Trophoblast cell (in vitro differentiated cells and primary cell): ENCODE data around the gene SERPINA4.

ENCODE experiments used
- DNase-seq, 2 donors: peaks; one replicate each; pipeline ENCODE4 v3.0.0-alpha.2; 2016
- H2AFZ ChIP-seq: 2 replicates; pipeline ENCODE4 v1.6.1; 2013; ENCODE audit warnings: low read length, moderate library complexity, mild to moderate bottlenecking; ENCODE audit not compliant: insufficient read depth, poor library complexity
- H2AK5ac ChIP-seq: 2 replicates; pipeline ENCODE4 v1.6.1; 2013; ENCODE audit warnings: mild to moderate bottlenecking, low read length
- H2BK120ac ChIP-seq: 2 replicates; pipeline ENCODE4 v1.6.1; 2013; ENCODE audit warnings: low read length, mild to moderate bottlenecking, moderate library complexity; ENCODE audit not compliant: insufficient read depth, poor library complexity
- H2BK12ac ChIP-seq: 2 replicates; pipeline ENCODE4 v1.6.1; 2013; ENCODE audit warnings: mild to moderate bottlenecking, low read length, moderate library complexity
- H2BK5ac ChIP-seq: 2 replicates; pipeline ENCODE4 v1.6.1; 2013; ENCODE audit warnings: low read length, low read depth, moderate library complexity, mild to moderate bottlenecking; ENCODE audit not compliant: poor library complexity
- H3K14ac ChIP-seq: 2 replicates; pipeline ENCODE4 v1.6.1; 2013; ENCODE audit warnings: mild to moderate bottlenecking, low read length
- H3K18ac ChIP-seq: 2 replicates; pipeline ENCODE4 v1.6.1; 2013; ENCODE audit warnings: mild to moderate bottlenecking, low read length
- H3K23ac ChIP-seq: 2 replicates; pipeline ENCODE4 v1.6.1; 2013; ENCODE audit warnings: low read length
- H3K27ac ChIP-seq: 2 replicates; pipeline ENCODE4 v1.5.1; 2013; ENCODE audit warnings: low read depth, mild to moderate bottlenecking, inconsistent platforms, low read length, moderate library complexity
- H3K27me3 ChIP-seq: 2 replicates; pipeline ENCODE4 v1.6.1; 2013; ENCODE audit warnings: inconsistent platforms, mild to moderate bottlenecking, low read length, moderate library complexity; ENCODE audit not compliant: insufficient read depth
- H3K36me3 ChIP-seq, 2 experiments: 1 replicate in 1 of 2; 2 replicates in 1 of 2; pipeline ENCODE4 v1.6.1; 2013; ENCODE audit warnings: low read length in 2 of 2, mild to moderate bottlenecking in 2 of 2, moderate library complexity in 1 of 2; ENCODE audit not compliant: insufficient read depth in 2 of 2, control insufficient read depth in 1 of 2
- H3K4ac ChIP-seq: 2 replicates; pipeline ENCODE4 v1.6.1; 2013; ENCODE audit warnings: low read depth, mild to moderate bottlenecking, low read length, moderate library complexity
- H3K4me1 ChIP-seq, 2 experiments: 1 replicate in 1 of 2; 2 replicates in 1 of 2; pipeline ENCODE4 v1.6.1; 2013; ENCODE audit warnings: low read length in 2 of 2, mild to moderate bottlenecking in 2 of 2, moderate library complexity in 1 of 2; ENCODE audit not compliant: insufficient read depth in 2 of 2, control insufficient read depth in 1 of 2
- H3K4me2 ChIP-seq: 2 replicates; pipeline ENCODE4 v1.6.1; 2013; ENCODE audit warnings: inconsistent platforms, mild to moderate bottlenecking, low read length, moderate library complexity
- H3K4me3 ChIP-seq: 2 replicates; pipeline ENCODE4 v1.5.1; 2013; ENCODE audit warnings: mild to moderate bottlenecking, low read depth, low read length, inconsistent platforms
- H3K79me1 ChIP-seq: one replicate; pipeline ENCODE4 v1.6.1; 2013; ENCODE audit warnings: low read length
- H3K79me2 ChIP-seq: 2 replicates; pipeline ENCODE4 v1.6.1; 2013; ENCODE audit warnings: low read length, mild to moderate bottlenecking; ENCODE audit not compliant: control insufficient read depth, insufficient read depth, poor library complexity
- H3K9ac ChIP-seq: 2 replicates; pipeline ENCODE4 v1.6.1; 2013; ENCODE audit warnings: mild to moderate bottlenecking, low read length
- H3K9me3 ChIP-seq: 2 replicates; pipeline ENCODE4 v1.6.1; 2013; ENCODE audit warnings: low read depth, mild to moderate bottlenecking, control low read depth, inconsistent platforms, low read length; ENCODE audit not compliant: insufficient read depth
- H4K12ac ChIP-seq: 2 replicates; pipeline ENCODE4 v1.6.1; 2013; ENCODE audit warnings: low read depth, mild to moderate bottlenecking, low read length, moderate library complexity
- H4K8ac ChIP-seq: 2 replicates; pipeline ENCODE4 v1.6.1; 2013; ENCODE audit warnings: low read depth, mild to moderate bottlenecking, low read length, moderate library complexity
- H4K91ac ChIP-seq: one replicate; pipeline ENCODE4 v1.6.1; 2013; ENCODE audit warnings: low read depth, mild to moderate bottlenecking, low read length, moderate library complexity
- WGBS: extraction: QIAGEN DNeasy Blood & Tissue Kit; methylation state at CpG from one replicate; pipeline ENCODE4 v1.1.7; 2013; ENCODE audit warnings: missing lambda C conversion rate; ENCODE audit not compliant: insufficient read length, insufficient coverage; ENCODE audit errors: extremely low coverage; 5-methylcytosine and 5-hydroxymethylcytosine counted together

Gene SERPINA4

DNA sequence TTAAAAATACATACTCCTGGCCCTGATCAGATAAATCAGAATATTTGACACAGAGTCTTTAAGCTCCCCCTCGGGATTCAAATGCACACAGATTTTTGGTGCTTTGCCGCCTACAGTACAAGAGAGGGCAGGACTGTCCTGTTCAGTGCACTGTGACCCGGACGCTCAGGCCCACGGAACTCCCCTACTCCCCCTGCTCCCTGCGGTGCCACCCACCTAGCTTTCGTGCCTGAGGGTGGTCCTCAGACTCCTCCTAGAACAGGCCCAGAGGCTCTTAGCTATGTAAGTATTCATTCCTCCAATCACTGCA lies 37.2 kb downstream of the SERPINA4 start:
- H3K18ac ChIP-seq: no peak overlapping the region
- no peak overlapping the region for H2BK5ac ChIP-seq
- H2BK12ac ChIP-seq: no peak overlapping the region
- no peak overlapping the region for H3K23ac ChIP-seq
- H3K79me1 ChIP-seq: peaks cover 2% of the 10 kb centered on the region
- H3K9me3 ChIP-seq: peaks cover 5% of the 10 kb centered on the region
- peaks cover 14 to 25% of the 10 kb centered on the region in 2 experiments for H3K4me1 ChIP-seq
- no peak for DNase-seq
- H3K27ac ChIP-seq: no peak overlapping the region
- H3K14ac ChIP-seq: no peak overlapping the region
- no peaks in the 10 kb centered on the region for H3K36me3 ChIP-seq
- no peak overlapping the region for H3K4me2 ChIP-seq
- WGBS: no CpG with 5 or more reads among the region's 7 CpGs
- no peaks in the 10 kb centered on the region for H3K79me2 ChIP-seq
- no peak overlapping the region for H3K4me3 ChIP-seq
- H4K8ac ChIP-seq: no peak overlapping the region
- H2BK120ac ChIP-seq: no peak overlapping the region
- H4K91ac ChIP-seq: no peak overlapping the region
- H3K27me3 ChIP-seq: no peaks in the 10 kb centered on the region
- H2AFZ ChIP-seq: no peak overlapping the region
- H3K9ac ChIP-seq: no peak overlapping the region
- no peak overlapping the region for H4K12ac ChIP-seq
- H2AK5ac ChIP-seq: no peak overlapping the region
- H3K4ac ChIP-seq: no peak overlapping the region

DNA sequence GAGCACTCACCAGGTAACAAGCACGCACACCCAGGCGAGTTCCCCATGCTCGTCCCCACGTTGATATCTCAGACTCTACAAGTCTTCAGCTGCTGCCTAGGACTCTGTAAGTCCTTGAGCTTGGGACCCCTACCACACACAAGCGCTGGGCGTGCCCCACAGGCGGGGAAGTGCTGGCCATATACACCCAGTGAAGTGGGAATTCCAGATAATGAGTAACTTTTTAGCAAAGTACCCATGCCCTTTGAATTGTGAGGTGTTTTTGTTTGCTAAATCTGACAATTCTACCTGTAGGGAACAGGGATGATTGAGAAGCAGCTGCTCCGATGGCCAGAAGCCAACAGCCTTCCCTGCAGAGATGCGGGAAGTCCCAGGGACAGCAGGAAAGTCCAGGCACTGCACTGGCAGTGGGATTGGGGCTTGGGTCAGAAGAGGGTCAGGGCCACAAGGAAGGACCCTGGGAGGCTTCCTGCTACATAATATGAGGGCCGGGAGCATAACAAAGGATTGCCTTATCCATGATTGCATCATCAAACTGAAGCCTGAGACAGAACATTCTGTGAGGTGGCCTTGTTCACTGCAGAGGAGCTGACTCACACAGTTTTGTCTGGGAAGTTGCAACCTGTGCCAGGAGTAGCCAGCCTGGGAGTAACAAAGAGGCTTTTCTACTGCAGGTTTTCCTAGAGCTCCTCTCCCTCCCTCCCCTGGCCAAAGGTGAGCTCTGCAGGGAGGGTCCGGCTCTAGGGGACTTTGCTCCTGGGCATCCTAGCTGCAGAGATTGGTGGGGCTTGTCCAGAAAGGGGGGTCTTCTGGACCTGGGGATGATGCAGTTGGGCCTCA lies 37.8 kb downstream of the SERPINA4 start:
- H3K79me1 ChIP-seq: peaks cover 2% of the 10 kb centered on the region
- H3K9me3 ChIP-seq: peaks cover 5% of the 10 kb centered on the region
- no peaks in the 10 kb centered on the region for H3K36me3 ChIP-seq
- H3K18ac ChIP-seq: no peak overlapping the region
- no peaks in the 10 kb centered on the region for H3K27me3 ChIP-seq
- H4K12ac ChIP-seq: no peak overlapping the region
- H2BK5ac ChIP-seq: no peak overlapping the region
- H3K4ac ChIP-seq: no peak overlapping the region
- peak overlapping the region; percentile 15 for H3K27ac ChIP-seq
- H2BK12ac ChIP-seq: no peak overlapping the region
- no peak overlapping the region for H3K23ac ChIP-seq
- no peak overlapping the region for H2AK5ac ChIP-seq
- peak overlapping the region; percentile 5 for H3K14ac ChIP-seq
- no CpG with 5 or more reads among the region's 11 CpGs for WGBS
- H3K4me1 ChIP-seq: peaks cover 14 to 25% of the 10 kb centered on the region in 2 experiments
- H3K9ac ChIP-seq: no peak overlapping the region
- H4K91ac ChIP-seq: no peak overlapping the region
- H3K79me2 ChIP-seq: no peaks in the 10 kb centered on the region
- H3K4me2 ChIP-seq: no peak overlapping the region
- no peak overlapping the region for H3K4me3 ChIP-seq
- no peak overlapping the region for H4K8ac ChIP-seq
- no peak overlapping the region for H2AFZ ChIP-seq
- H2BK120ac ChIP-seq: no peak overlapping the region
- peak; percentile 38 to 48 for DNase-seq

DNA sequence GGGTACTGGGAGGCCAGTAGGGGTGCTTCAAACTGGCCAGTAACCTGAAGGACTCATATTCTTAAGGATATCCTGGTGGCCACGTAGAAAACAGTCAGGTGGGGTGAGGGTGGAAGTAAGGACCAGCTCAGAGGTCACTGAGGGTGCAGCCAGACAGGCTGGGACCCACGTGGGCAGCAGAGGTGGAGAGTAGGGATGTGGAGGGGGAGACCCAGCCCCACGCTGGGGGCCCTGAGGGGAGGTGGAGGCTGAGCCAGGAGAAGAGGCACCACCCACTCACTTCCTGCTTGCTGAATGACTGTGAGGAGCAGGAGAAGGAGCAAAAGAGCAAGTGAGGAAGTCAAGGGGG lies 38.4 kb downstream of the SERPINA4 start:
- peaks cover 2% of the 10 kb centered on the region for H3K79me1 ChIP-seq
- no CpG with 5 or more reads among the region's 3 CpGs for WGBS
- H3K4me1 ChIP-seq: peaks cover 14 to 25% of the 10 kb centered on the region in 2 experiments

DNA sequence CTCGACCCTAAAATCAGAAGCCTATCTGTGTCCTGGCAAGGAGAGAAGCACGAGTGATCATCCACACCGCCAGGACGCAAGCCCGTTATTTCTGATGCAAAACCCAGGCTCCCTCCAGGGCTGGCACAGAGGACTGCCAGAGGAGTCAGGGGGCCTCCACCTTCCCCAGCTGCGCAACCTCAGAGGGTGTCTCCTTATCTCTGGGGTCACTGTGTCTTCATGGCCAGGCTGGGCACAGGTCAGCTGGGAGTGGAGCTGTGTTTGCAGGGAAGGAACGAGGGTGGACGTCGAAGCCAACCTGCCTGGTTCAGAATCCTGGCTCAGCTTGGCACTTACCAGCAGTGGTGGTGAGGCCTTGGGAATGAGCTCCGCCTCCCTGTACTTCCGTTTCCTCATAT lies 38.9 kb downstream of the SERPINA4 start:
- H3K4me3 ChIP-seq: no peak overlapping the region
- no peak overlapping the region for H4K8ac ChIP-seq

More for the DNA sequence above, 38.4 kb downstream of the SERPINA4 start:
- Histone ChIP-seq H2AK5ac (no peak overlapping the region), H3K4ac (no peak overlapping the region), H2BK120ac (no peak overlapping the region), H2AFZ (no peak overlapping the region), H3K9ac (no peak overlapping the region), H3K4me3 (no peak overlapping the region), H3K18ac (no peak overlapping the region), H3K27ac (peak overlapping the region; percentile 15), H4K91ac (peak overlapping the region; percentile 36), H2BK12ac (peak overlapping the region; percentile 17), H3K4me2 (no peak overlapping the region), H2BK5ac (no peak overlapping the region), H3K23ac (no peak overlapping the region), H4K12ac (no peak overlapping the region), H4K8ac (no peak overlapping the region), H3K14ac (peak overlapping the region; percentile 5), H3K36me3 (no peaks in the 10 kb centered on the region), H3K27me3 (no peaks in the 10 kb centered on the region), H3K9me3 (peaks cover 5% of the 10 kb centered on the region), H3K79me2 (no peaks in the 10 kb centered on the region)
- no peak for DNase-seq

More for the DNA sequence above, 38.9 kb downstream of the SERPINA4 start:
- Histone ChIP-seq H3K4me1 (peaks cover 14 to 25% of the 10 kb centered on the region in 2 experiments), H3K27ac (no peak overlapping the region), H3K23ac (no peak overlapping the region), H3K36me3 (no peaks in the 10 kb centered on the region), H3K79me1 (peaks cover 2% of the 10 kb centered on the region), H3K4ac (no peak overlapping the region), H2AFZ (no peak overlapping the region), H3K14ac (no peak overlapping the region), H3K27me3 (no peaks in the 10 kb centered on the region), H2BK12ac (no peak overlapping the region), H2AK5ac (no peak overlapping the region), H2BK5ac (no peak overlapping the region), H3K4me2 (no peak overlapping the region), H3K79me2 (no peaks in the 10 kb centered on the region), H3K18ac (no peak overlapping the region), H2BK120ac (no peak overlapping the region), H4K91ac (no peak overlapping the region), H3K9ac (no peak overlapping the region), H3K9me3 (peaks cover 5% of the 10 kb centered on the region), H4K12ac (no peak overlapping the region)
- WGBS: no CpG with 5 or more reads among the region's 11 CpGs
- DNase-seq: no peak
